K562 (cell line): ENCODE data around the gene ZBTB26. TPM values are rescaled to one million over a fixed set of nuclear protein-coding genes. Genes with fewer than 3 reads are reported as not detected.

Experiments used
- BHLHE40 ChIP-seq: IDR thresholded peaks from 2 replicates; pipeline ENCODE4 v1.6.1; 2011; ENCODE audit warnings: low read length, improper control_type of control experiment
- ELF1 ChIP-seq: fragments of 200-800 bp; sonication (Bioruptor generic); IDR thresholded peaks from 2 replicates; pipeline ENCODE4 v1.6.1; 2016; ENCODE audit warnings: missing genetic modification characterization, missing compliant biosample characterization
- HEY1 ChIP-seq: fragments of 250-450 bp; sonication (Bioruptor Pico); IDR thresholded peaks from 2 replicates; pipeline ENCODE4 v1.5.0; 2020; ENCODE audit warnings: mild to moderate bottlenecking, moderate library complexity, borderline replicate concordance
- HSF4 ChIP-seq: fragments of 250-450 bp; sonication (Bioruptor Pico); IDR thresholded peaks from 2 replicates; pipeline ENCODE4 v2.1.2; 2022; ENCODE audit warnings: mild to moderate bottlenecking, moderate library complexity, borderline replicate concordance
- JUND ChIP-seq, 2 experiments: IDR thresholded peaks; 2 replicates in 1 of 2; 3 replicates in 1 of 2; pipeline ENCODE4 v1.6.1; 2011; ENCODE audit warnings: borderline replicate concordance in 2 of 2, low read depth in 2 of 2, low read length in 2 of 2, improper control_type of control experiment in 1 of 2, missing biosample characterization in 1 of 2, missing genetic modification characterization in 1 of 2, missing genetic modification reagents in 1 of 2
- KDM4B ChIP-seq, 2 experiments: fragments of 450-650 bp in 1 of 2; sonication (generic) in 1 of 2; IDR thresholded peaks; 2 replicates each; pipeline ENCODE4 v1.6.1; 2016 to 2017; ENCODE audit warnings: borderline replicate concordance in 2 of 2, antibody characterized with exemption in 1 of 2, low read depth in 1 of 2, mild to moderate bottlenecking in 1 of 2
- MEIS2 ChIP-seq: fragments of 450-650 bp; IDR thresholded peaks from 2 replicates; pipeline ENCODE4 v1.6.1; 2014; ENCODE audit warnings: mild to moderate bottlenecking; ENCODE audit not compliant: partially characterized antibody
- MNT ChIP-seq, 2 experiments: fragments of 450-650 bp; conservative IDR thresholded peaks; 2 replicates each; pipeline ENCODE4 v1.6.1; 2017; ENCODE audit warnings: mild to moderate bottlenecking in 2 of 2, moderate library complexity in 2 of 2
- MYNN ChIP-seq, 2 experiments: sonication (generic); formaldehyde crosslinking in 1 of 2; IDR thresholded peaks; 2 replicates each; pipeline versions ENCODE4 v1.5.0 to v1.6.1; 2016 to 2020; ENCODE audit warnings: antibody characterized with exemption in 1 of 2, missing genetic modification reagents in 1 of 2
- PHF21A ChIP-seq: fragments of 450-650 bp; IDR thresholded peaks from 2 replicates; pipeline ENCODE4 v1.6.1; 2017; ENCODE audit warnings: low read depth, borderline replicate concordance
- PKNOX1 ChIP-seq: fragments of 450-650 bp; IDR thresholded peaks from 2 replicates; pipeline ENCODE4 v1.6.1; 2016
- POLR2AphosphoS2 ChIP-seq: IDR thresholded peaks from 2 replicates; pipeline ENCODE4 v1.6.1; 2012; ENCODE audit warnings: low read length, improper control_type of control experiment
- RUNX1 ChIP-seq: sonication (generic); IDR thresholded peaks from 2 replicates; pipeline ENCODE4 v1.6.1; 2016; ENCODE audit warnings: antibody characterized with exemption, low read depth
- SIN3A ChIP-seq, 2 experiments: fragments of 150-350 bp in 1 of 2; IDR thresholded peaks; 2 replicates each; pipeline ENCODE4 v1.6.1; 2011 to 2016; ENCODE audit warnings: borderline replicate concordance in 2 of 2, low read depth in 2 of 2, low read length in 2 of 2, mild to moderate bottlenecking in 2 of 2, moderate library complexity in 2 of 2; ENCODE audit not compliant: control insufficient read depth in 1 of 2
- SMARCB1 ChIP-seq: IDR thresholded peaks from 2 replicates; pipeline ENCODE4 v1.6.1; 2011; ENCODE audit warnings: improper control_type of control experiment, low read depth; ENCODE audit not compliant: insufficient read length
- TEAD1 ChIP-seq, 2 experiments: fragments of 450-650 bp in 1 of 2; sonication (generic) in 1 of 2; formaldehyde crosslinking; IDR thresholded peaks; 2 replicates each; pipeline versions ENCODE4 v1.4.0 to v1.8.0; 2020 to 2022; ENCODE audit warnings: mild to moderate bottlenecking in 2 of 2, missing genetic modification reagents in 1 of 2
- TRIM25 ChIP-seq: fragments of 450-650 bp; IDR thresholded peaks from 2 replicates; pipeline ENCODE4 v1.7.0; 2016; ENCODE audit warnings: borderline replicate concordance
- ZNF639 ChIP-seq, 2 experiments: fragments of 200-800 bp in 1 of 2; sonication (Bioruptor generic) in 1 of 2; sonication (generic) in 1 of 2; formaldehyde crosslinking in 1 of 2; IDR thresholded peaks in 1 of 2; conservative IDR thresholded peaks in 1 of 2; 2 replicates each; pipeline versions ENCODE4 v1.5.0 to v1.6.1; 2016 to 2020; ENCODE audit warnings: missing compliant biosample characterization in 1 of 2, missing genetic modification characterization in 1 of 2, missing genetic modification reagents in 1 of 2
- polyA plus RNA-seq, 8 experiments: library from polyadenylated mRNA; depleted of rRNA in 4 of 8; stranded (reverse) in 5 of 8; unstranded in 3 of 8; fragments of >200 nt; fragmentation: Nextera tagmentation in 2 of 8; fragmentation: Illumina TruSeq in 1 of 8; extraction: Ambion mirVana in 2 of 8; extraction: Trizol in 1 of 8; gene quantifications; 2 replicates each; pipeline versions ENCODE4 v1.2.1 to v1.2.3, GENCODE V29; 2011 to 2014; ENCODE audit warnings: inconsistent platforms in 1 of 8, missing spikeins in 1 of 8
- total RNA-seq, 7 experiments: library from RNA; depleted of rRNA in 6 of 7; stranded (reverse); fragments of >200 nt in 6 of 7; fragmentation: Illumina TruSeq in 2 of 7; extraction: Trizol in 2 of 7; gene quantifications; 2 replicates each; pipeline versions ENCODE4 v1.2.1 to v1.2.3, GENCODE V29; 2011 to 2021; ENCODE audit warnings: low replicate concordance in 1 of 7

The ZBTB26 gene
- total and polyA plus RNA-seq, 9 of the 15 experiments (the other 6 are each of a cell fraction or from before 2014, with no cell fraction given): 2.4 to 20.7 (median 5.0) TPM

- TF ChIP-seq MNT (conservative IDR thresholded peaks at IDR 0.05): peak in 1 of 2 experiments; percentile 64; a peak in 2 of 4 replicates
- TF ChIP-seq SIN3A (IDR thresholded peaks at IDR 0.05; ENCODE audit: borderline replicate concordance in 2 of 2, control insufficient read depth in 1 of 2, low read depth in 2 of 2, low read length in 2 of 2): peak in 1 of 2 experiments; percentile 43; a peak in 2 of 4 replicates
- peak in 1 of 2 experiments; percentile 92; a peak in 2 of 4 replicates for TF ChIP-seq ZNF639 (CRISPR knock-in tag; conservative IDR thresholded peaks at IDR 0.05 in 1 of 2, IDR thresholded peaks at IDR 0.05 in 1 of 2)
- TF ChIP-seq HSF4 (CRISPR knock-in tag): no peak
- peak; percentile 61 for TF ChIP-seq PKNOX1
- 0 out of 2 replicates have a peak, but pooled peaks have one; percentile 44 for TF ChIP-seq MYNN (IDR thresholded peaks at IDR 0.05)
- no peak for TF ChIP-seq MYNN (CRISPR knock-in tag; IDR thresholded peaks at IDR 0.05)
- TF ChIP-seq JUND (IDR thresholded peaks at IDR 0.05; ENCODE audit: borderline replicate concordance, low read depth, low read length): peak; percentile 59; the same call in 1 of the 2 replicates
- no peak; the same call in 2 of the 3 replicates for TF ChIP-seq JUND (tag; IDR thresholded peaks at IDR 0.05; ENCODE audit: borderline replicate concordance, low read depth, low read length)
- TF ChIP-seq PHF21A: peak; percentile 96
- peak; percentile 48 for TF ChIP-seq SMARCB1
- TF ChIP-seq RUNX1: no peak
- TF ChIP-seq KDM4B (IDR thresholded peaks at IDR 0.05; ENCODE audit: borderline replicate concordance in 2 of 2, low read depth in 1 of 2): peak in 1 of 2 experiments; percentile 31; a peak in 1 of 4 replicates
- peak; percentile 81 for TF ChIP-seq MEIS2
- peak; percentile 84 for TF ChIP-seq ELF1 (tag)
- no peak for TF ChIP-seq HEY1 (CRISPR knock-in tag)
- no peak for TF ChIP-seq TRIM25
- TF ChIP-seq BHLHE40: peak; percentile 92
- peak; percentile 97 for TF ChIP-seq POLR2AphosphoS2
- 0 out of 4 replicates have a peak, but pooled peaks of 1 of the 2 experiments have one; percentile 61 for TF ChIP-seq TEAD1 (CRISPR knock-in tag; IDR thresholded peaks at IDR 0.05)
These were observed 9.7 kb upstream of the ZBTB26 start, which contains the start of gene RABGAP1 (continued) for GRCh38 chr9:122940749-122941581.
